GM23338 (cell line): ENCODE results near the gene C2CD5. TPM values are rescaled to one million over a fixed set of nuclear protein-coding genes. Genes with fewer than 3 reads are reported as not detected.

ENCODE experiments used
- ATAC-seq: fragments of 200-7000 bp; cut with Tn5 transposase; 3 replicates; pipeline ENCODE4 v1.9.1; 2020
- DNase-seq: peaks from one replicate; pipeline ENCODE4 v3.0.0-alpha.2; 2015; ENCODE audit warnings: low spot score
- H2AFZ ChIP-seq: fragments of 200-600 bp; sonication (generic); 2 replicates; pipeline ENCODE4 v1.8.0; 2016; ENCODE audit warnings: antibody characterized with exemption, mild to moderate bottlenecking, moderate library complexity
- H3F3A ChIP-seq: fragments of 200-600 bp; sonication (generic); replicated peaks from 2 replicates; pipeline ENCODE4 v1.8.0; 2017; ENCODE audit warnings: antibody characterized with exemption, mixed run types, low read depth
- H3K27ac ChIP-seq: fragments of 200-600 bp; sonication (generic); 2 replicates; pipeline ENCODE4 v1.6.1; 2016; ENCODE audit warnings: low read depth
- H3K27me3 ChIP-seq: fragments of 200-600 bp; sonication (generic); 2 replicates; pipeline ENCODE4 v1.8.0; 2016; ENCODE audit warnings: mild to moderate bottlenecking, mixed run types, moderate library complexity; ENCODE audit not compliant: insufficient read depth
- H3K36me3 ChIP-seq: fragments of 200-600 bp; sonication (generic); 2 replicates; pipeline ENCODE4 v1.8.0; 2016; ENCODE audit warnings: mild to moderate bottlenecking; ENCODE audit not compliant: insufficient read depth
- H3K4me1 ChIP-seq: fragments of 200-600 bp; sonication (generic); 2 replicates; pipeline ENCODE4 v1.8.0; 2016; ENCODE audit warnings: mild to moderate bottlenecking, moderate library complexity; ENCODE audit not compliant: insufficient read depth
- H3K4me2 ChIP-seq: fragments of 200-600 bp; sonication (generic); 2 replicates; pipeline ENCODE4 v1.7.1; 2017; ENCODE audit warnings: mixed run types
- H3K4me3 ChIP-seq: fragments of 200-600 bp; sonication (generic); 2 replicates; pipeline ENCODE4 v1.6.1; 2016; ENCODE audit warnings: mixed run types
- H3K79me2 ChIP-seq: fragments of 200-600 bp; sonication (generic); replicated peaks from 2 replicates; pipeline ENCODE4 v1.8.0; 2017; ENCODE audit warnings: mild to moderate bottlenecking; ENCODE audit not compliant: insufficient read depth
- H3K9me2 ChIP-seq: fragments of 200-600 bp; sonication (generic); 2 replicates; pipeline ENCODE4 v1.8.0; 2017; ENCODE audit not compliant: insufficient read depth
- H4K20me1 ChIP-seq: fragments of 200-600 bp; sonication (generic); replicated peaks from 2 replicates; pipeline ENCODE4 v1.8.0; 2017; ENCODE audit warnings: mild to moderate bottlenecking; ENCODE audit not compliant: insufficient read depth
- H3K27ac Mint-ChIP-seq: 2 replicates; pipeline ENCODE4 v1.8.0; 2020; ENCODE audit warnings: inconsistent platforms, mild to moderate bottlenecking, moderate library complexity, mixed read lengths
- H3K27me3 Mint-ChIP-seq: 3 replicates; pipeline ENCODE4 v1.8.0; 2022; ENCODE audit warnings: low read depth, mild to moderate bottlenecking, moderate library complexity, mixed read lengths, inconsistent platforms; ENCODE audit not compliant: insufficient read depth, poor library complexity
- H3K36me3 Mint-ChIP-seq: 3 replicates; pipeline ENCODE4 v1.8.0; 2021; ENCODE audit warnings: low read depth, mild to moderate bottlenecking, inconsistent platforms, moderate library complexity, mixed read lengths
- H3K4me1 Mint-ChIP-seq: 3 replicates; pipeline ENCODE4 v1.8.0; 2020; ENCODE audit warnings: mild to moderate bottlenecking, inconsistent platforms, mixed read lengths
- H3K4me3 Mint-ChIP-seq: 3 replicates; pipeline ENCODE4 v1.8.0; 2021; ENCODE audit warnings: moderate library complexity, mild to moderate bottlenecking, inconsistent platforms, mixed read lengths
- H3K9me3 Mint-ChIP-seq: 3 replicates; pipeline ENCODE4 v1.8.0; 2020; ENCODE audit warnings: moderate library complexity, mild to moderate bottlenecking, inconsistent platforms, mixed read lengths
- CREB1 ChIP-seq: fragments of 250-450 bp; sonication (Bioruptor Pico); IDR thresholded peaks from 2 replicates; pipeline ENCODE4 v1.5.0; 2020; ENCODE audit warnings: low read depth, mild to moderate bottlenecking, moderate library complexity
- CTCF ChIP-seq, 2 experiments: fragments of 200-600 bp in 1 of 2; sonication (generic) in 1 of 2; conservative IDR thresholded peaks; 2 replicates each; pipeline versions ENCODE4 v1.5.1 to v1.6.1; 2016 to 2017; ENCODE audit warnings: antibody characterized with exemption in 2 of 2, low read depth in 2 of 2, mild to moderate bottlenecking in 2 of 2, moderate library complexity in 1 of 2
- ETS1 ChIP-seq: IDR thresholded peaks from 2 replicates; pipeline ENCODE4 v1.6.1; 2016; ENCODE audit warnings: antibody characterized with exemption
- EZH2 ChIP-seq: fragments of 200-600 bp; sonication (generic); IDR thresholded peaks from one replicate; pipeline ENCODE4 v1.8.0; 2017; ENCODE audit warnings: antibody characterized with exemption, mild to moderate bottlenecking, low read depth; ENCODE audit not compliant: unreplicated experiment
- EZH2phosphoT487 ChIP-seq: fragments of 200-600 bp; sonication (generic); IDR thresholded peaks from one replicate; pipeline ENCODE4 v1.8.1; 2018; ENCODE audit warnings: antibody characterized with exemption; ENCODE audit not compliant: unreplicated experiment
- JUNB ChIP-seq: IDR thresholded peaks from one replicate; pipeline ENCODE4 v1.6.1; 2016; ENCODE audit warnings: antibody characterized with exemption; ENCODE audit not compliant: unreplicated experiment
- NANOG ChIP-seq: IDR thresholded peaks from 2 replicates; pipeline ENCODE4 v1.6.1; 2016; ENCODE audit warnings: antibody characterized with exemption, borderline replicate concordance
- POLR2AphosphoS5 ChIP-seq: IDR thresholded peaks from 2 replicates; pipeline ENCODE4 v1.6.1; 2016; ENCODE audit warnings: antibody characterized with exemption, low read depth
- REST ChIP-seq: IDR thresholded peaks from one replicate; pipeline ENCODE4 v1.6.1; 2018; ENCODE audit warnings: antibody characterized with exemption; ENCODE audit not compliant: unreplicated experiment
- STAT1 ChIP-seq: IDR thresholded peaks from one replicate; pipeline ENCODE4 v1.6.1; 2016; ENCODE audit warnings: antibody characterized with exemption; ENCODE audit not compliant: unreplicated experiment
- ZNF114 ChIP-seq: fragments of 250-450 bp; sonication (Bioruptor Pico); IDR thresholded peaks from 2 replicates; pipeline ENCODE4 v1.5.0; 2020; ENCODE audit warnings: mild to moderate bottlenecking, moderate library complexity
- ZNF331 ChIP-seq: fragments of 250-450 bp; sonication (Bioruptor Pico); IDR thresholded peaks from 2 replicates; pipeline ENCODE4 v1.5.0; 2020; ENCODE audit warnings: low read depth, mild to moderate bottlenecking, moderate library complexity
- ZNF462 ChIP-seq: fragments of 250-450 bp; sonication (Bioruptor Pico); IDR thresholded peaks from 2 replicates; pipeline ENCODE4 v1.5.0; 2020; ENCODE audit warnings: mild to moderate bottlenecking, moderate library complexity
- polyA plus RNA-seq: library from polyadenylated mRNA; unstranded; fragments of >200 nt; fragmentation: Nextera tagmentation; extraction: Ambion mirVana; gene quantifications from 2 replicates; pipeline ENCODE4 v1.2.1, GENCODE V29; 2016
- total RNA-seq: library from RNA; depleted of rRNA; stranded (reverse); fragments of >200 nt; shearing (Covaris generic); gene quantifications from 2 replicates; pipeline ENCODE4 v1.2.3, GENCODE V29; 2014

C2CD5 gene
- total and polyA plus RNA-seq, 2 experiments from 2014 or later: 22.0 to 68.6 TPM

GRCh38 chr12:22413592-22413991 lies 130.8 kb downstream of the C2CD5 start:
- Histone ChIP-seq H3K9me2 (no peaks in the 10 kb centered on the region), H3K36me3 (no peaks in the 10 kb centered on the region), H3F3A (no peaks in the 10 kb centered on the region), H3K4me1 (no peaks in the 10 kb centered on the region), H3K79me2 (no peaks in the 10 kb centered on the region), H3K4me2 (no peak overlapping the region), H3K27me3 (no peaks in the 10 kb centered on the region), H4K20me1 (no peaks in the 10 kb centered on the region), H3K27ac (no peak overlapping the region), H3K4me3 (no peak overlapping the region), H2AFZ (no peak overlapping the region; the same call in 1 of the 2 replicates)
- Mint-ChIP-seq H3K4me3 (no peak overlapping the region), H3K27ac (no peak overlapping the region), H3K27me3 (no peaks in the 10 kb centered on the region), H3K4me1 (no peaks in the 10 kb centered on the region; the same call in 2 of the 3 replicates), H3K36me3 (no peaks in the 10 kb centered on the region), H3K9me3 (no peaks in the 10 kb centered on the region)
- DNase-seq (no peak), ATAC-seq (no peak)
- TF ChIP-seq REST: no peak
- no peak for TF ChIP-seq CTCF (conservative IDR thresholded peaks at IDR 0.05; ENCODE audit: low read depth in 2 of 2)
- TF ChIP-seq NANOG: no peak
- TF ChIP-seq EZH2: no peak
- TF ChIP-seq CREB1 (CRISPR knock-in tag): no peak
- no peak for TF ChIP-seq ZNF114 (CRISPR knock-in tag)
- no peak for TF ChIP-seq POLR2AphosphoS5
- TF ChIP-seq ZNF462 (CRISPR knock-in tag): no peak
- TF ChIP-seq STAT1: no peak
- TF ChIP-seq ETS1: no peak
- TF ChIP-seq EZH2phosphoT487: no peak
- no peak for TF ChIP-seq ZNF331
- TF ChIP-seq JUNB: no peak
